Thyroid gland (tissue), 4 donors: ENCODE results near the gene CYP4F12.

Experiments
- CTCF ChIP-seq, 6 experiments: fragments of 200-600 bp in 3 of 6; fragments of 450-650 bp in 3 of 6; sonication (generic) in 3 of 6; IDR thresholded peaks; one replicate each; pipeline ENCODE4 v1.5.1; 2016 to 2019; ENCODE audit warnings: antibody characterized with exemption in 6 of 6, mild to moderate bottlenecking in 2 of 6, inconsistent platforms in 1 of 6, moderate library complexity in 1 of 6
- POLR2A ChIP-seq, 2 donors: fragments of 450-650 bp; IDR thresholded peaks; one replicate each; pipeline ENCODE4 v1.6.1; 2017; ENCODE audit warnings: antibody characterized with exemption in 2 of 2, mild to moderate bottlenecking in 2 of 2, moderate library complexity in 1 of 2

DNA sequence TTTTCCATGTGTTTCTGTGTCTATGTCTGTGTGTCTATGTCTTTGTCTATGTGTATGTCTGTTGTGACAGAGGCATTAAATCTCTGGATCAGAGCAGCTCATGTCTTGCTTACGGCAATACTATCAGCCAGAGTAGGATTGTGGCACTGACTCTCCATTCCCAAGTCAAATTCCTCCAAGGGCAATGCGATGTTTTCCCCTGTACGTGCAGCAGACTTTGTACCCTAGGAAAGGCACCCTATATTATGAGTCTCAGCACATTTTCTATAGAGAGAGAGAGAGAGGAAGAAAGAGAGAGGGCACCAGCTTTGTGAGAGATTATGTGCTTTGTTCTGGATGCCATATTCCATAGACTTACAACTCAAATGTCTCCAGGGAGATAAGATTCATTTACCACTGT is 21.1 kb upstream of the CYP4F12 start:
- TF ChIP-seq POLR2A (IDR thresholded peaks at IDR 0.05) (no peak), CTCF (IDR thresholded peaks at IDR 0.05) (no peak)
